GM12872 (cell line): ENCODE results near the gene RASD1.

ENCODE experiments used
- CTCF ChIP-seq: IDR thresholded peaks from 3 replicates; pipeline ENCODE4 v1.5.1; 2011; ENCODE audit warnings: low read depth, mild to moderate bottlenecking, low read length, moderate library complexity; ENCODE audit not compliant: insufficient read depth

Gene RASD1

GRCh38 chr17:17532991-17533390, 36.8 kb upstream of the RASD1 start:
- TF ChIP-seq CTCF, result no peak

- TF ChIP-seq CTCF, result no peak
These were observed 35.0 kb upstream of the RASD1 start for GRCh38 chr17:17531156-17531555.

GRCh38 chr17:17528696-17529652, 32.8 kb upstream of the RASD1 start:
- no peak for TF ChIP-seq CTCF

- TF ChIP-seq CTCF, result no peak
These were observed 31.8 kb upstream of the RASD1 start for GRCh38 chr17:17527956-17528500.

GRCh38 chr17:17527534-17527933, 31.3 kb upstream of the RASD1 start:
- no peak for TF ChIP-seq CTCF

GRCh38 chr17:17526369-17526768, 30.2 kb upstream of the RASD1 start:
- TF ChIP-seq CTCF, result no peak

GRCh38 chr17:17525956-17526355, 29.8 kb upstream of the RASD1 start:
- no peak for TF ChIP-seq CTCF
